Fibroblast of villous mesenchyme (primary cell): ENCODE results near the gene ZPLD1. TPM values are rescaled to one million over a fixed set of nuclear protein-coding genes. Genes with fewer than 3 reads are reported as not detected.

Experiments used
- DNase-seq: peaks from one replicate; pipeline ENCODE4 v3.0.0-alpha.2; 2010; ENCODE audit warnings: low read depth
- H3K4me3 ChIP-seq: 2 replicates; pipeline ENCODE4 v1.5.1; 2011; ENCODE audit warnings: low read depth, mild to moderate bottlenecking, low read length
- CTCF ChIP-seq: IDR thresholded peaks from 2 replicates; pipeline ENCODE4 v1.5.1; 2012; ENCODE audit warnings: low read depth, mild to moderate bottlenecking, low read length; ENCODE audit not compliant: insufficient read depth
- total RNA-seq: library from RNA; depleted of rRNA; stranded (reverse); fragments of >200 nt; gene quantifications from 2 replicates; pipeline ENCODE4 v1.2.3, GENCODE V29; 2012

The ZPLD1 gene
- total RNA-seq, 1 donor = 0.43 TPM

- no peak for DNase-seq
- no peak for TF ChIP-seq CTCF
- no peak overlapping the region for H3K4me3 ChIP-seq
Measured at GRCh38 chr3:102457644-102458043, 22.8 kb downstream of the ZPLD1 start.

GRCh38 chr3:102460579-102460978 is 25.8 kb downstream of the ZPLD1 start:
- DNase-seq = no peak
- TF ChIP-seq CTCF = no peak
- H3K4me3 ChIP-seq = no peak overlapping the region

GRCh38 chr3:102464261-102464660 is 29.4 kb downstream of the ZPLD1 start:
- no peak for TF ChIP-seq CTCF
- H3K4me3 ChIP-seq = no peak overlapping the region

GRCh38 chr3:102466001-102466400 is 31.2 kb downstream of the ZPLD1 start:
- TF ChIP-seq CTCF = peak; percentile 25
- no peak overlapping the region for H3K4me3 ChIP-seq
- DNase-seq = no peak

More at GRCh38 chr3:102464261-102464660, 29.4 kb downstream of the ZPLD1 start:
- DNase-seq = no peak

GRCh38 chr3:102470066-102470465 is 35.3 kb downstream of the ZPLD1 start:
- TF ChIP-seq CTCF = no peak
- no peak for DNase-seq
- H3K4me3 ChIP-seq = no peak overlapping the region

- TF ChIP-seq CTCF = peak; percentile 36
- H3K4me3 ChIP-seq = no peak overlapping the region
- no peak for DNase-seq
Measured at GRCh38 chr3:102471001-102471400, 36.2 kb downstream of the ZPLD1 start.

GRCh38 chr3:102471491-102471890 is 36.7 kb downstream of the ZPLD1 start:
- DNase-seq = no peak
- TF ChIP-seq CTCF = no peak
- no peak overlapping the region for H3K4me3 ChIP-seq
